Measurements from ENCODE around the gene DUSP1. TPM values are rescaled to one million over a fixed set of nuclear protein-coding genes. Genes with fewer than 3 reads are reported as not detected.

DUSP1 gene
- total RNA-seq, 1 experiment from 2014 or later: 16.6 TPM

GRCh38 chr5:172779691-172780341, 8.8 kb upstream of the DUSP1 start (continued):
- no peak for TF ChIP-seq YY1 (IDR thresholded peaks at IDR 0.05; ENCODE audit: extremely low read depth, insufficient replicate concordance, low read depth, low read length)
- no peak for TF ChIP-seq JUND (IDR thresholded peaks at IDR 0.05)
- TF ChIP-seq, protein P1, sequence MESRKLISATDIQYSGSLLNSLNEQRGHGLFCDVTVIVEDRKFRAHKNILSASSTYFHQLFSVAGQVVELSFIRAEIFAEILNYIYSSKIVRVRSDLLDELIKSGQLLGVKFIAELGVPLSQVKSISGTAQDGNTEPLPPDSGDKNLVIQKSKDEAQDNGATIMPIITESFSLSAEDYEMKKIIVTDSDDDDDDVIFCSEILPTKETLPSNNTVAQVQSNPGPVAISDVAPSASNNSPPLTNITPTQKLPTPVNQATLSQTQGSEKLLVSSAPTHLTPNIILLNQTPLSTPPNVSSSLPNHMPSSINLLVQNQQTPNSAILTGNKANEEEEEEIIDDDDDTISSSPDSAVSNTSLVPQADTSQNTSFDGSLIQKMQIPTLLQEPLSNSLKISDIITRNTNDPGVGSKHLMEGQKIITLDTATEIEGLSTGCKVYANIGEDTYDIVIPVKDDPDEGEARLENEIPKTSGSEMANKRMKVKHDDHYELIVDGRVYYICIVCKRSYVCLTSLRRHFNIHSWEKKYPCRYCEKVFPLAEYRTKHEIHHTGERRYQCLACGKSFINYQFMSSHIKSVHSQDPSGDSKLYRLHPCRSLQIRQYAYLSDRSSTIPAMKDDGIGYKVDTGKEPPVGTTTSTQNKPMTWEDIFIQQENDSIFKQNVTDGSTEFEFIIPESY (IDR thresholded peaks at IDR 0.05; ENCODE audit: extremely low read depth, insufficient replicate concordance, low read length): no peak

- Histone ChIP-seq H3K27me3 (ENCODE audit: insufficient read depth, low read length) (no peaks in the 10 kb centered on the region), H3K36me3 (ENCODE audit: control insufficient read depth in 1 of 2, insufficient read depth in 2 of 2, low read length in 2 of 2) (no peaks in the 10 kb centered on the region), H3K27ac (ENCODE audit: low read depth, low read length) (peak overlapping the region; percentile 68), H3K9ac (ENCODE audit: low read length) (peak overlapping the region; percentile 61), H3K4me1 (ENCODE audit: control insufficient read depth in 1 of 2, insufficient read depth in 2 of 2, low read length in 2 of 2) (peaks cover 30 to 46% of the 10 kb centered on the region in 2 experiments), H3K9me3 (ENCODE audit: control insufficient read depth in 1 of 2, insufficient read depth in 1 of 2, low read depth in 1 of 2, low read length in 2 of 2) (no peaks in the 10 kb centered on the region), H3K79me2 (ENCODE audit: insufficient read depth, low read length) (no peaks in the 10 kb centered on the region), H3K4me3 (replicated peaks in 1 of 2; ENCODE audit: low read depth in 1 of 2, low read length in 2 of 2) (peak overlapping the region; percentile 16 to 47), H4K20me1 (ENCODE audit: insufficient read depth) (no peaks in the 10 kb centered on the region), H2AFZ (ENCODE audit: low read depth, low read length, poor library complexity, severe bottlenecking) (peak overlapping the region; percentile 84), H3K9me2 (ENCODE audit: insufficient read depth) (no peaks in the 10 kb centered on the region), H3K4me2 (ENCODE audit: low read length) (peak overlapping the region; percentile 80)
- TSS peak; percentile 98 for BruUV-seq (replicated peaks)
- RAD21 ChIA-PET (ENCODE audit: low non-redundant PET in 1 of 2, low total read pairs in 2 of 2, uncharacterized antibody in 2 of 2, unreplicated experiment in 2 of 2): interaction anchor here in 1 of 2 experiments (1.6 kb wide), 1 partner anchor 61 kb away, joined by 5 read pairs; no protein-coding TSS in a partner anchor
- intact Hi-C loops (cut with micrococcal nuclease): loop anchor here (5.0 kb wide), 1 partner anchor 44 kb away; no protein-coding TSS in a partner anchor
- ATAC-seq (peak; percentile 84), DNase-seq (ENCODE audit: low read depth, low spot score) (peak; percentile 90)
- CTCF ChIA-PET: interaction anchor here (0.7 to 1.4 kb wide), 2 partner anchors 13 to 154 kb away, joined by 3 to 5 read pairs; no protein-coding TSS in a partner anchor
- TF ChIP-seq POLR2AphosphoS5 (IDR thresholded peaks at IDR 0.05; ENCODE audit: low read depth, low read length) (peak; percentile 75), RAD21 (IDR thresholded peaks at IDR 0.05; ENCODE audit: low read depth) (no peak), YY1 (IDR thresholded peaks at IDR 0.05; ENCODE audit: extremely low read depth, insufficient replicate concordance, low read depth, low read length) (peak; percentile 59), TCF7L2 (IDR thresholded peaks at IDR 0.05; ENCODE audit: borderline replicate concordance, extremely low read depth, insufficient read depth, insufficient read length) (peak; percentile 30), ZFX (IDR thresholded peaks at IDR 0.05) (peak; percentile 25; the same call in 1 of the 2 replicates)
- POLR2A ChIA-PET: interaction anchor here (0.7 to 1.8 kb wide), 9 partner anchors 9 to 194 kb away, joined by 3 to 10 read pairs (median 4); no protein-coding TSS in a partner anchor
These were observed 7.2 kb upstream of the DUSP1 start for GRCh38 chr5:172777881-172778814.

Measured in HCT116 (cell line).